ENCODE results near the gene ZNF675. TPM values are rescaled to one million over a fixed set of nuclear protein-coding genes. Genes with fewer than 3 reads are reported as not detected.
"Not testable (repeated sequence)": the region's sequence is repeated elsewhere in the genome, so short reads cannot be mapped to it uniquely, and the experiment has no call there.

ZNF675 gene
- polyA plus RNA-seq (ENCODE audit: insufficient read length in 3 of 3), result 10 to 100 TPM; 16.3 to 20.2 (median 18.7) TPM

- peak; percentile 82 to 85 (median 82) for DNase-seq (ENCODE audit: low read depth in 3 of 3, low spot score in 2 of 3)
Observed at GRCh38 chr19:23686621-23687423, at the start of gene ZNF675. Gene ZNF675 (minus strand): TSS chr19:23687212. CDS start chr19:23687033, 179 bp downstream.

GRCh38 chr19:23730729-23731465 lies 43.9 kb upstream of the ZNF675 start:
- DNase-seq (ENCODE audit: low read depth in 3 of 3, low spot score in 2 of 3), result not testable (repeated sequence)

GRCh38 chr19:23724161-23724560 lies 37.1 kb upstream of the ZNF675 start:
- DNase-seq (ENCODE audit: low read depth in 3 of 3, low spot score in 2 of 3), result not testable (repeated sequence)

- no peak for DNase-seq (ENCODE audit: low read depth in 3 of 3, low spot score in 2 of 3)
Observed at GRCh38 chr19:23718802-23719201, 31.8 kb upstream of the ZNF675 start.

GRCh38 chr19:23716792-23717191 lies 29.8 kb upstream of the ZNF675 start:
- DNase-seq (ENCODE audit: low read depth in 3 of 3, low spot score in 2 of 3), result no peak

GRCh38 chr19:23709347-23709746 lies 22.3 kb upstream of the ZNF675 start:
- DNase-seq (ENCODE audit: low read depth in 3 of 3, low spot score in 2 of 3), result no peak

- no peak for DNase-seq (ENCODE audit: low read depth in 3 of 3, low spot score in 2 of 3)
Observed at GRCh38 chr19:23706657-23707056, 19.6 kb upstream of the ZNF675 start.

- no peak for DNase-seq (ENCODE audit: low read depth in 3 of 3, low spot score in 2 of 3)
Observed at GRCh38 chr19:23699521-23699860, 12.5 kb upstream of the ZNF675 start.

- no peak for DNase-seq (ENCODE audit: low read depth in 3 of 3, low spot score in 2 of 3)
Observed at GRCh38 chr19:23698711-23699520, 11.9 kb upstream of the ZNF675 start.

- not testable (repeated sequence) for DNase-seq (ENCODE audit: low read depth in 3 of 3, low spot score in 2 of 3)
Observed at GRCh38 chr19:23692937-23693336, 5.9 kb upstream of the ZNF675 start.

- DNase-seq (ENCODE audit: low read depth in 3 of 3, low spot score in 2 of 3), result no peak
Observed at GRCh38 chr19:23673132-23673531, 13.9 kb downstream of the ZNF675 start.

GRCh38 chr19:23668606-23669005 lies 18.4 kb downstream of the ZNF675 start:
- not testable (repeated sequence) for DNase-seq (ENCODE audit: low read depth in 3 of 3, low spot score in 2 of 3)

- DNase-seq (ENCODE audit: low read depth in 3 of 3, low spot score in 2 of 3), result no peak
Observed at GRCh38 chr19:23665651-23666410, 21.2 kb downstream of the ZNF675 start.

GRCh38 chr19:23649817-23650216 lies 37.2 kb downstream of the ZNF675 start:
- not testable (repeated sequence) for DNase-seq (ENCODE audit: low read depth in 3 of 3, low spot score in 2 of 3)

Other genes starting within 250 kb of the ZNF675 start
- gene ZNF681, start 71.7 kb upstream of the ZNF675 start, polyA plus RNA-seq (ENCODE audit: insufficient read length in 3 of 3), result 1 to 10 TPM; 5.8 to 7.9 (median 7.8) TPM
- 10 to 100 TPM in 2 of 3 donors, 1 to 10 TPM in 1; 9.4 to 11.6 (median 11.2) TPM for gene ZNF726, start 227.7 kb upstream of the ZNF675 start, polyA plus RNA-seq (ENCODE audit: insufficient read length in 3 of 3)

Measured in right renal cortex interstitium (tissue), 3 donors.